GM12874 (cell line): ENCODE results near the gene RAVER2.

Source experiments
- TF ChIP-seq, protein P1 (sequence below): IDR thresholded peaks from 2 replicates; pipeline ENCODE4 v1.5.1; 2011; ENCODE audit warnings: low read depth, mild to moderate bottlenecking, control low read depth, low read length, moderate library complexity; ENCODE audit not compliant: insufficient read depth

RAVER2 gene, protein sequence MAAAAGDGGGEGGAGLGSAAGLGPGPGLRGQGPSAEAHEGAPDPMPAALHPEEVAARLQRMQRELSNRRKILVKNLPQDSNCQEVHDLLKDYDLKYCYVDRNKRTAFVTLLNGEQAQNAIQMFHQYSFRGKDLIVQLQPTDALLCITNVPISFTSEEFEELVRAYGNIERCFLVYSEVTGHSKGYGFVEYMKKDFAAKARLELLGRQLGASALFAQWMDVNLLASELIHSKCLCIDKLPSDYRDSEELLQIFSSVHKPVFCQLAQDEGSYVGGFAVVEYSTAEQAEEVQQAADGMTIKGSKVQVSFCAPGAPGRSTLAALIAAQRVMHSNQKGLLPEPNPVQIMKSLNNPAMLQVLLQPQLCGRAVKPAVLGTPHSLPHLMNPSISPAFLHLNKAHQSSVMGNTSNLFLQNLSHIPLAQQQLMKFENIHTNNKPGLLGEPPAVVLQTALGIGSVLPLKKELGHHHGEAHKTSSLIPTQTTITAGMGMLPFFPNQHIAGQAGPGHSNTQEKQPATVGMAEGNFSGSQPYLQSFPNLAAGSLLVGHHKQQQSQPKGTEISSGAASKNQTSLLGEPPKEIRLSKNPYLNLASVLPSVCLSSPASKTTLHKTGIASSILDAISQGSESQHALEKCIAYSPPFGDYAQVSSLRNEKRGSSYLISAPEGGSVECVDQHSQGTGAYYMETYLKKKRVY

DNA sequence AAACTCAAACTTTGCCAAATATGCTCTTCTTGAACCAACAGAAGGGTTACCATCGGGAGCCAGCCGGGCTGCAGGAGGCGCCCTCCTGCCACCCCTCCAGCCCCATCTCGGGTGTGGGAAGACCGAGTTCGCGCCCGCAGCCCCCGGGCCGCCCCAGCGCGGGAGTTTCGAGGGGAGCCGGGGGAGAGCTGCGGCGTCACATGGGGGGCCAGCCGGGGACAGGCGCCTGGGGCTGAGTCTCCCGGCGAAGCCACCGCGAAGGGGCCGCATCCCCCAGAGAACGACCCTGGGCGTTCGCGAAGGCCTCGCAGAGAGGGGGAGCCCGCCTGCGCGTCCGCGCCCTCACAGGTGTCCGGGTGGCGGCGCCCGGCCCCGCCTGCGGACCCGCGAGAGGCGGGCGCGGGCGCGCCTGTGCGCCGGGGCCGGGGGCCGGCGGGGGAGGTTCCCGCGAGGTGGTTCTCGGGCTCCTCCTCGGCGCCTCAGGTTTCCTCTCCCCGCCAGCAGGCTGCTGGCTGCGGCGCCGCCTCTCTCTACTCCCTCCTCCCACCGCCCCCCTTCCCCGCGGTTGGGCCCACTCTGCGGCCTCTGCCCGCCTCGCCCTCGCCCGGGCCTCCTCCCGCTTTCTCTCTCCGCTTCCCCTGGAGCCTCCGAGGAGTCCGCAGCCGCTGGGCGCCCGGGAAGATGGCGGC is at the start of gene RAVER2:
Gene RAVER2 (plus strand): TSS at position 584 of the 689 bp plus-strand sequence. CDS start 98 bp downstream, at position 682.
- TF ChIP-seq, protein P1, sequence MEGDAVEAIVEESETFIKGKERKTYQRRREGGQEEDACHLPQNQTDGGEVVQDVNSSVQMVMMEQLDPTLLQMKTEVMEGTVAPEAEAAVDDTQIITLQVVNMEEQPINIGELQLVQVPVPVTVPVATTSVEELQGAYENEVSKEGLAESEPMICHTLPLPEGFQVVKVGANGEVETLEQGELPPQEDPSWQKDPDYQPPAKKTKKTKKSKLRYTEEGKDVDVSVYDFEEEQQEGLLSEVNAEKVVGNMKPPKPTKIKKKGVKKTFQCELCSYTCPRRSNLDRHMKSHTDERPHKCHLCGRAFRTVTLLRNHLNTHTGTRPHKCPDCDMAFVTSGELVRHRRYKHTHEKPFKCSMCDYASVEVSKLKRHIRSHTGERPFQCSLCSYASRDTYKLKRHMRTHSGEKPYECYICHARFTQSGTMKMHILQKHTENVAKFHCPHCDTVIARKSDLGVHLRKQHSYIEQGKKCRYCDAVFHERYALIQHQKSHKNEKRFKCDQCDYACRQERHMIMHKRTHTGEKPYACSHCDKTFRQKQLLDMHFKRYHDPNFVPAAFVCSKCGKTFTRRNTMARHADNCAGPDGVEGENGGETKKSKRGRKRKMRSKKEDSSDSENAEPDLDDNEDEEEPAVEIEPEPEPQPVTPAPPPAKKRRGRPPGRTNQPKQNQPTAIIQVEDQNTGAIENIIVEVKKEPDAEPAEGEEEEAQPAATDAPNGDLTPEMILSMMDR, result peak; percentile 6; the same call in 1 of the 2 replicates

DNA sequence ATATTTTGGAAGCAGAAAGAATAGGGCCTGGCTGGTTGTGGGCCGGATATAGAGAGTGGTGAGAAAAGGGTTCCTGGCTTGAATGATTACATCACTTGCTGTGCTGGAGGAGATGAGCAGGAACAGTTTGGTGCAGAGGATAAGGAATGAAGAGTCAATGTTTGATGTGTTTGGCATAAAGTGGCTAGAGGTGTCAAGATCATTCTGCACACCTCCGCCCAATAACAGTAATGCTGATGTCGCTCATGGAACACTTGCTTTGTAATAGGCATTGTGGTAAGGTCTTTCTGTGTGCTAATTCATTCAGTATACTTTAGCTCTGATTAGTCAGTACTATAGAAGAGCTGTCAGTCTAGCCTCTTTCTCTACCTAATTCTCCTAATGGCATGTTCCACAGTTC is 48.0 kb upstream of the RAVER2 start:
- TF ChIP-seq, protein P1, result no peak

DNA sequence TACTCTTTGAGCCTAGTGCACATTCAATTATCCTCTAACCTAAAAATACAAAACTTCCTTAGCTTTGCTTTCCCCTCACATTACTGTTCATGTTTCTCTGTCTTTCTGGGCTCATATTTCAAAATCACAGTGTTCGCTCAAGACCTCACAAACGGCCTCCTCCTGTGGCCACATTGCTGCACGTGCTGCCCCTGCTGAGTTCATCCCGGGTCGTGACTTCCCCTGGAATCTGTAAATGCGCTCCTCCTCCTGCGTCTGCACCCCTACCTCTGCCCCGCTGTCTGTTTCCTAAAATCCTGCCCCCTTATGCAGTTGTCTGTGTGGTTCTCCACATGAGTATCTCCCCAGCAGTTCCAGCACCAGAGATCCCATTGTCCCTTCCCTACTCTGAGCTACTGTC is 45.5 kb upstream of the RAVER2 start:
- TF ChIP-seq, protein P1, result no peak

DNA sequence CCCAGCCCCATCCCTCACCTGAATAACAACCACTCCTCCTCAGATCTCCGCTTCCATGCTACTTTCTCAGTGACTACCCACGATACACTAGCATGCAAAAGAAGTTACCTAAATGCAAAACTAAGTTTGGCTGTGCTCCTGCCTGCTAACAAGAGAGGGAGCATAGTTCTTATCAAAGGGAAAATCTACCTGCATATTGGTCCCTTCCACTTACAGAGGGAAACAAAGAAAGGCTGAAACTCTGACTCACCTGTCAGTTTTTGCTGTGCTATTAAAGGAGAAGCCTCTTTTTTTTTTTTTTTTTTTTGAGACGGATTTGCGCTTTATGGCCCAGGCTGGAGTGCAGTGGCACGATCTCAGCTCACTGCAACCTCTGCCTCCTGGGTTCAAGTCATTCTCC is 43.8 kb upstream of the RAVER2 start:
- TF ChIP-seq, protein P1, result no peak

DNA sequence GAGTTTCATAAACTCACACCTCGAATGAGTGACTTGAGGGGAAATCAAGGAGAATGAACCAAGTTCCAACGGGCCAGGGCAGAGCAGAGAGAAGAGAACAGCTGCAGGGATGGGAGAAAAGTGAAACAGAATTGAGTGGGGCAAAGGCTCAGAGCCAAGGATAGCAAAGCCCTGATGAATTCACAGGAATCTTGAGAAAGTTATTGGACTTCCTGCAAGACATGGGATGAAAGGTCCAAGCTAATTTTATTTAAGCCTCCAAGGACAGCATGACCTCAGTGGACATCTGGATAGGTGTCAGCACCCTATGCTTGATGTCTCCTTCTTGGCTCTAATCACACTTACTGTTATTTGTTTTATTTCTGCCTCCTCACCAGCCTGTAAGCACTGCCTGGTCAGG is 43.0 kb upstream of the RAVER2 start:
- TF ChIP-seq, protein P1, result no peak

DNA sequence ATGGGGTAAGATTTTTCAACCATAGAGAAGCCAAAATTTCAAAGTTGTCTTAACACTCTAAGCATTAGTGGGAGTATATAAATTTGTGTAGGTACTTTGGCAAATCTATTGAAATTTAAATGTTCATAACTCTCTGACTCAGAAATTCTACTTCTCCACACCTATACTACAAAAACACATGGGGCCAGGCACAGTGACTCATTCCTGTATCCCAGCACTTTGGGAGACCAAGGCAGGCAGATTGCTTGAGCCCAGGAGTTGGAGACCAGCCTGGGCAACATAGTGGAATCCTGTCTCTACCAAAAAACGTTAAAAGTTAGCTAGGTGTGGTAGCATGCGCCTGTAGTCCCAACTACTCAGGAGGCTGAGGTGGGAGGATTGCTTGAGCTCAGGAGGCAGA is 41.3 kb upstream of the RAVER2 start:
- TF ChIP-seq, protein P1, result no peak

DNA sequence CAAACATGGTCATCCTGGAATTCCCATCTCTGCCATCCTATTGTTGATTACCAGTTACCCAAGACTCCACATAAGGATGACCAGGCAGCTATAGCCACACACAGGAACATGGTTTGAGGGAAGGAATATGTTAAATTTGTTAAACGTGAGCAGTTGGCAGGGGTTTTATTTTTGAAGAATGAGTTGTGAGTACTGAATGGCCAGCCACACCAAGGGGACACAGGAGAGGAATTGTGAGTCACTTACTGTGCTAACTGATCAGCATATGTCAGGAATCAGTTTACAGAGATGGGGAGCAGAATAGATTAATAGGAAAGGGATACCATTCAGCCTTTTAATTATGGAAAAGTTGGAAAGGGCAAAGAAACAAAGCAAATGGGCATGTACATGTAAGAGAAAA is 39.3 kb upstream of the RAVER2 start:
- TF ChIP-seq, protein P1, result no peak
